Right atrium auricular region (tissue), 2 donors: ENCODE measurements around the gene ZDHHC18. TPM values are rescaled to one million over a fixed set of nuclear protein-coding genes. Genes with fewer than 3 reads are reported as not detected.

ENCODE experiments used
- DNase-seq: peaks from one replicate; pipeline ENCODE4 v3.0.0-alpha.2; 2019; ENCODE audit warnings: low spot score
- H3K27ac ChIP-seq, 2 donors: fragments of 200-600 bp; sonication (generic); 1 replicate in 1 of 2; 2 replicates in 1 of 2; pipeline ENCODE4 v1.5.1; 2016 to 2019
- H3K27me3 ChIP-seq, 2 donors: fragments of 200-600 bp; sonication (generic); one replicate each; pipeline versions ENCODE4 v1.5.1 to v1.6.0; 2017 to 2019
- H3K36me3 ChIP-seq: fragments of 200-600 bp; sonication (generic); one replicate; pipeline ENCODE4 v1.5.1; 2016
- H3K4me1 ChIP-seq, 2 donors: fragments of 200-600 bp; sonication (generic); one replicate each; pipeline versions ENCODE4 v1.5.1 to v1.6.0; 2017 to 2019
- H3K4me3 ChIP-seq, 2 donors: fragments of 200-600 bp; sonication (generic); 1 replicate in 1 of 2; 2 replicates in 1 of 2; pipeline ENCODE4 v1.5.1; 2017 to 2019; ENCODE audit warnings: mild to moderate bottlenecking in 1 of 2, moderate library complexity in 1 of 2
- H3K9me3 ChIP-seq, 2 donors: fragments of 200-600 bp; sonication (generic); one replicate each; pipeline ENCODE4 v1.5.1; 2019
- total RNA-seq, 2 donors: library from RNA; depleted of rRNA; stranded (reverse); fragments of >200 nt; gene quantifications; one replicate each; pipeline ENCODE4 v1.1.0, GENCODE V29; 2016
- TF ChIP-seq, protein P1 (sequence below), 2 donors: fragments of 200-600 bp; sonication (generic); IDR thresholded peaks; one replicate each; pipeline ENCODE4 v1.5.1; 2019; ENCODE audit warnings: antibody characterized with exemption in 2 of 2

ZDHHC18 gene
- total RNA-seq, 2 donors from 2014 or later: 19.8 to 22.5 TPM

- DNase-seq: peak; percentile 96
- TF ChIP-seq, protein P1, sequence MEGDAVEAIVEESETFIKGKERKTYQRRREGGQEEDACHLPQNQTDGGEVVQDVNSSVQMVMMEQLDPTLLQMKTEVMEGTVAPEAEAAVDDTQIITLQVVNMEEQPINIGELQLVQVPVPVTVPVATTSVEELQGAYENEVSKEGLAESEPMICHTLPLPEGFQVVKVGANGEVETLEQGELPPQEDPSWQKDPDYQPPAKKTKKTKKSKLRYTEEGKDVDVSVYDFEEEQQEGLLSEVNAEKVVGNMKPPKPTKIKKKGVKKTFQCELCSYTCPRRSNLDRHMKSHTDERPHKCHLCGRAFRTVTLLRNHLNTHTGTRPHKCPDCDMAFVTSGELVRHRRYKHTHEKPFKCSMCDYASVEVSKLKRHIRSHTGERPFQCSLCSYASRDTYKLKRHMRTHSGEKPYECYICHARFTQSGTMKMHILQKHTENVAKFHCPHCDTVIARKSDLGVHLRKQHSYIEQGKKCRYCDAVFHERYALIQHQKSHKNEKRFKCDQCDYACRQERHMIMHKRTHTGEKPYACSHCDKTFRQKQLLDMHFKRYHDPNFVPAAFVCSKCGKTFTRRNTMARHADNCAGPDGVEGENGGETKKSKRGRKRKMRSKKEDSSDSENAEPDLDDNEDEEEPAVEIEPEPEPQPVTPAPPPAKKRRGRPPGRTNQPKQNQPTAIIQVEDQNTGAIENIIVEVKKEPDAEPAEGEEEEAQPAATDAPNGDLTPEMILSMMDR (IDR thresholded peaks at IDR 0.05): no peak
- H3K27ac ChIP-seq: peak within 1 kb of the TSS; percentile 78 to 84
Observed at GRCh38 chr1:26900001-26900814, 73.7 kb downstream of the ZDHHC18 start, which contains the start of gene GPATCH3. Gene GPATCH3 (minus strand): TSS chr1:26900467. CDS start chr1:26900442, 25 bp downstream.

GRCh38 chr1:26900815-26901511 lies 74.5 kb downstream of the ZDHHC18 start:
- Histone ChIP-seq H3K27ac (peak overlapping the region; percentile 78 to 84), H3K4me1 (peaks cover 0 to 18% of the 10 kb centered on the region in 2 donors), H3K4me3 (peak overlapping the region; percentile 86 to 87), H3K27me3 (no peaks in the 10 kb centered on the region), H3K36me3 (peaks cover 17% of the 10 kb centered on the region), H3K9me3 (no peaks in the 10 kb centered on the region)
- TF ChIP-seq, protein P1 (IDR thresholded peaks at IDR 0.05): no peak
- DNase-seq: no peak

More at GRCh38 chr1:26900001-26900814, 73.7 kb downstream of the ZDHHC18 start, which contains the start of gene GPATCH3:
- peak within 1 kb of the TSS; percentile 86 to 87 for H3K4me3 ChIP-seq
- no peaks in the 10 kb centered on the region for H3K9me3 ChIP-seq
- H3K36me3 ChIP-seq: peaks cover 23% of the 10 kb centered on the region
- H3K27me3 ChIP-seq: no peaks in the 10 kb centered on the region
- peaks cover 0 to 18% of the 10 kb centered on the region in 2 donors for H3K4me1 ChIP-seq

Other genes starting within 250 kb of the ZDHHC18 start
- 10 to 100 TPM; 32.7 to 48.8 TPM for gene ARID1A, start 130.7 kb upstream of the ZDHHC18 start, total RNA-seq
- 10 to 100 TPM in 1 of 2 donors, 1 to 10 TPM in 1; 6.4 to 13.8 TPM for gene PIGV, start 38.7 kb upstream of the ZDHHC18 start, total RNA-seq
- under 1 TPM in 1 of 2 donors, not detected in 1; 0.51 TPM for gene SFN, start 36.5 kb downstream of the ZDHHC18 start, total RNA-seq
- 1 to 10 TPM; 4.7 to 7.2 TPM for gene GPN2, start 63.6 kb downstream of the ZDHHC18 start, total RNA-seq
- 1 to 10 TPM; 6.2 to 8.3 TPM for gene GPATCH3, start 73.8 kb downstream of the ZDHHC18 start, total RNA-seq
- 10 to 100 TPM; 10.6 to 19.0 TPM for gene NR0B2, start 87.3 kb downstream of the ZDHHC18 start, total RNA-seq
- gene NUDC, start 95.1 kb downstream of the ZDHHC18 start, total RNA-seq: 10 to 100 TPM; 66.7 to 82.3 TPM
- gene KDF1, start 133.8 kb downstream of the ZDHHC18 start, total RNA-seq: under 1 TPM; 0.26 to 0.86 TPM
- 100 to 1,000 TPM in 1 of 2 donors, 10 to 100 TPM in 1; 72.5 to 151 TPM for gene TRNP1, start 167.0 kb downstream of the ZDHHC18 start, total RNA-seq
- gene TENT5B, start 186.2 kb downstream of the ZDHHC18 start, total RNA-seq: 10 to 100 TPM; 31.6 to 34.8 TPM